IMR-90 (cell line): ENCODE data around the gene CETP. TPM values are rescaled to one million over a fixed set of nuclear protein-coding genes. Genes with fewer than 3 reads are reported as not detected.

Experiments used
- ATAC-seq: fragments of 200-7000 bp; cut with Tn5 transposase; 2 replicates; pipeline ENCODE4 v1.9.1; 2020; ENCODE audit warnings: low read depth, mild to moderate bottlenecking, moderate library complexity
- BruUV-seq: library from RNA; stranded (reverse); fragments of 400-500 nt; replicated peaks from 2 replicates; lab custom pipeline; 2021; lab: Mats Ljungman, UMichigan
- CTCF ChIA-PET: fragments of 300-600 bp; formaldehyde crosslinking; extraction: SDS; loops from one replicate; lab custom pipeline; 2021; ENCODE audit warnings: antibody characterized with exemption; lab: Yijun Ruan, JAX
- POLR2A ChIA-PET: fragments of 300-600 bp; sonication (Branson Sonifier 250); formaldehyde crosslinking; loops from one replicate; lab custom pipeline; 2022; ENCODE audit warnings: antibody characterized with exemption; ENCODE audit not compliant: unreplicated experiment; lab: Charles Lee
- DNase-seq: peaks from one replicate; pipeline ENCODE4 v3.0.0; 2013
- H2AFZ ChIP-seq: replicated peaks from 2 replicates; pipeline ENCODE3; 2013; ENCODE audit warnings: low read length, mild to moderate bottlenecking; ENCODE audit not compliant: poor library complexity
- H2AK5ac ChIP-seq: 2 replicates; pipeline ENCODE4 v1.6.1; 2013; ENCODE audit warnings: low read depth, low read length, inconsistent platforms
- H2AK9ac ChIP-seq: replicated peaks from 2 replicates; pipeline ENCODE3; 2013; ENCODE audit warnings: mild to moderate bottlenecking, low read depth, low read length, moderate library complexity; ENCODE audit not compliant: poor library complexity
- H2BK120ac ChIP-seq: 2 replicates; pipeline ENCODE4 v1.6.1; 2013; ENCODE audit warnings: low read depth, low read length, inconsistent platforms
- H2BK15ac ChIP-seq: 3 replicates; pipeline ENCODE4 v1.6.1; 2013; ENCODE audit warnings: low read depth, low read length, inconsistent platforms
- H2BK20ac ChIP-seq: 2 replicates; pipeline ENCODE4 v1.6.1; 2013; ENCODE audit warnings: low read depth, mild to moderate bottlenecking, inconsistent platforms, low read length, moderate library complexity
- H2BK5ac ChIP-seq: 2 replicates; pipeline ENCODE4 v1.6.1; 2013; ENCODE audit warnings: mild to moderate bottlenecking, low read depth, low read length, inconsistent platforms; ENCODE audit not compliant: poor library complexity, severe bottlenecking
- H3K14ac ChIP-seq: replicated peaks from 2 replicates; pipeline ENCODE4 v1.6.1; 2013; ENCODE audit warnings: low read depth, low read length, inconsistent platforms
- H3K18ac ChIP-seq: 2 replicates; pipeline ENCODE4 v1.6.1; 2013; ENCODE audit warnings: low read depth, low read length, control low read depth
- H3K23ac ChIP-seq: 2 replicates; pipeline ENCODE4 v1.6.1; 2013; ENCODE audit warnings: low read depth, low read length, inconsistent platforms
- H3K27ac ChIP-seq: 2 replicates; pipeline ENCODE4 v1.5.1; 2013; ENCODE audit warnings: mild to moderate bottlenecking, control low read depth, low read length; ENCODE audit not compliant: insufficient read depth
- H3K27me3 ChIP-seq: 2 replicates; pipeline ENCODE4 v1.6.1; 2013; ENCODE audit warnings: low read length; ENCODE audit not compliant: control insufficient read depth, insufficient read depth
- H3K36me3 ChIP-seq: 2 replicates; pipeline ENCODE4 v1.6.1; 2013; ENCODE audit warnings: low read length, mixed read lengths; ENCODE audit not compliant: control insufficient read depth, insufficient read depth
- H3K4ac ChIP-seq: 2 replicates; pipeline ENCODE4 v1.6.1; 2013; ENCODE audit warnings: low read depth, low read length, inconsistent platforms
- H3K4me1 ChIP-seq: 2 replicates; pipeline ENCODE4 v1.6.1; 2013; ENCODE audit warnings: low read length, mixed read lengths; ENCODE audit not compliant: control insufficient read depth, insufficient read depth
- H3K4me2 ChIP-seq: 2 replicates; pipeline ENCODE4 v1.6.1; 2013; ENCODE audit warnings: low read depth, mild to moderate bottlenecking, control low read depth, low read length, moderate library complexity
- H3K4me3 ChIP-seq: 2 replicates; pipeline ENCODE4 v1.5.1; 2013; ENCODE audit warnings: low read depth, mild to moderate bottlenecking, control low read depth, low read length, moderate library complexity; ENCODE audit not compliant: insufficient read depth
- H3K56ac ChIP-seq: 2 replicates; pipeline ENCODE4 v1.6.1; 2013; ENCODE audit warnings: low read length, inconsistent platforms; ENCODE audit not compliant: insufficient read depth; ENCODE audit errors: extremely low read depth
- H3K79me1 ChIP-seq, 2 experiments: 2 replicates each; pipeline ENCODE4 v1.6.1; 2013; ENCODE audit warnings: low read length in 2 of 2, inconsistent platforms in 1 of 2, low read depth in 1 of 2
- H3K9ac ChIP-seq: 2 replicates; pipeline ENCODE4 v1.6.1; 2013; ENCODE audit warnings: low read depth, low read length, control low read depth
- H3K9me1 ChIP-seq: 2 replicates; pipeline ENCODE4 v1.6.1; 2013; ENCODE audit warnings: low read length, inconsistent platforms; ENCODE audit not compliant: insufficient read depth
- H3K9me3 ChIP-seq: 2 replicates; pipeline ENCODE4 v1.6.1; 2013; ENCODE audit warnings: low read length; ENCODE audit not compliant: control insufficient read depth, insufficient read depth
- H4K20me1 ChIP-seq: 2 replicates; pipeline ENCODE4 v1.6.1; 2013; ENCODE audit warnings: low read length, inconsistent platforms; ENCODE audit not compliant: insufficient read depth
- H4K5ac ChIP-seq: 2 replicates; pipeline ENCODE4 v1.6.1; 2013; ENCODE audit warnings: mild to moderate bottlenecking, low read depth, low read length, control low read depth
- H4K8ac ChIP-seq, 2 experiments: 2 replicates each; pipeline ENCODE4 v1.6.1; 2013; ENCODE audit warnings: low read depth in 2 of 2, low read length in 2 of 2, control low read depth in 1 of 2, inconsistent platforms in 1 of 2
- H4K91ac ChIP-seq: 2 replicates; pipeline ENCODE4 v1.6.1; 2013; ENCODE audit warnings: low read depth, low read length, inconsistent platforms; ENCODE audit not compliant: insufficient read depth
- CEBPB ChIP-seq: IDR thresholded peaks from 2 replicates; pipeline ENCODE4 v1.6.1; 2012; ENCODE audit warnings: low read depth, low read length, improper control_type of control experiment
- CHD1 ChIP-seq: IDR thresholded peaks from 2 replicates; pipeline ENCODE4 v1.6.1; 2012; ENCODE audit warnings: low read depth, low read length, improper control_type of control experiment
- FOS ChIP-seq: fragments of 150-350 bp; IDR thresholded peaks from 2 replicates; pipeline ENCODE4 v1.6.1; 2016; ENCODE audit warnings: low read depth, low read length
- MAZ ChIP-seq: IDR thresholded peaks from 2 replicates; pipeline ENCODE4 v1.6.1; 2012; ENCODE audit warnings: low read depth, mild to moderate bottlenecking, low read length, improper control_type of control experiment, moderate library complexity, borderline replicate concordance
- MXI1 ChIP-seq: IDR thresholded peaks from 2 replicates; pipeline ENCODE4 v1.6.1; 2012; ENCODE audit warnings: low read depth, mild to moderate bottlenecking, low read length, moderate library complexity, borderline replicate concordance
- NFE2L2 ChIP-seq: fragments of 150-350 bp; IDR thresholded peaks from 2 replicates; pipeline ENCODE4 v1.6.1; 2016; ENCODE audit warnings: low read depth, mild to moderate bottlenecking, low read length
- POLR2A ChIP-seq: IDR thresholded peaks from 2 replicates; pipeline ENCODE4 v1.6.1; 2012; ENCODE audit warnings: mild to moderate bottlenecking, low read depth, low read length
- RCOR1 ChIP-seq: IDR thresholded peaks from 2 replicates; pipeline ENCODE4 v1.6.1; 2012; ENCODE audit warnings: mild to moderate bottlenecking, low read length, improper control_type of control experiment; ENCODE audit not compliant: insufficient replicate concordance
- WGBS, 2 experiments: methylation state at CpG; one replicate each; pipeline versions ENCODE4 v1.1.5 to v1.1.7; 2013; ENCODE audit warnings: missing lambda C conversion rate in 2 of 2; ENCODE audit not compliant: insufficient read length in 1 of 2; ENCODE audit errors: extremely low coverage in 2 of 2; 5-methylcytosine and 5-hydroxymethylcytosine counted together
- dilution Hi-C: fragments of 300-500 bp; cut with HindIII; formaldehyde crosslinking; loops from one replicate; pipeline ENCODE4 v1.14.3; 2018; ENCODE audit warnings: low sequenced_read_pairs; ENCODE audit not compliant: unreplicated experiment
- in situ Hi-C: fragments of 300-500 bp; cut with MboI; formaldehyde crosslinking; loops from 3 replicates; pipeline ENCODE4 v1.14.3; 2019; ENCODE audit warnings: low sequenced_read_pairs, inconsistent platforms, mixed read lengths
- intact Hi-C: fragments of 100-400 bp; cut with micrococcal nuclease; formaldehyde crosslinking; loops from 2 replicates; pipeline ENCODE4 v1.10.0; 2022
- polyA plus RNA-seq, 3 experiments: library from polyadenylated mRNA; depleted of rRNA; stranded (reverse); fragments of >200 nt; gene quantifications; 2 replicates each; pipeline ENCODE4 v1.2.3, GENCODE V29; 2012; ENCODE audit warnings: low replicate concordance in 1 of 3
- total RNA-seq: library from RNA; depleted of rRNA; stranded (reverse); fragments of >200 nt; gene quantifications from 2 replicates; pipeline ENCODE4 v1.2.3, GENCODE V29; 2012

The CETP gene
- total and polyA plus RNA-seq, 2 of the 4 experiments (the other 2 are of a cell fraction) = not detected

DNA sequence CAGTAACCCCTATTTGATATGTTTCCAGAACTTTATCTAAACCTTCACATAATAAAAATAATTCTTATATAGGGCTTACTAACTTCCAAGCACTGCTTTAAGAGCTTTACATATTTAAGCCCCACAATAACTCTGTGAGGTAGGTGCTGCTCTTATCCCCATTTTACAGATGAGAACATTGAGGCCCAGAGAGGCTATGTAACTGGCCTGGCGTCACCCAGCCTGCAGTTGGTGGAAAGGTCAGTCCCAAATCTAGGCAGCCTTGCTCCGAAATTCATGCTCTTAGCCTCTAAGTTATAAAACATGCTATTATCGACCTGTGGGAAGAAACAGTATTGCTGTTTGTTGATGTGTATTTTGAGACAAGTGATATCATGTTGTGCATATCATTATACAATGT, 36.6 kb downstream of the CETP start:
- dilution Hi-C loops (no loop called here), in situ Hi-C loops (no loop called here), intact Hi-C loops (no loop called here)
- Histone ChIP-seq H3K27ac (no peak overlapping the region), H3K4me2 (no peak overlapping the region), H3K14ac (no peak overlapping the region), H4K91ac (no peak overlapping the region), H2BK20ac (no peak overlapping the region), H3K27me3 (no peaks in the 10 kb centered on the region), H4K8ac (0 out of 4 replicates have a peak overlapping the region, but pooled peaks of 1 of the 2 experiments have one; percentile 36), H2AK9ac (no peak overlapping the region), H2BK120ac (peak overlapping the region; percentile 16; the same call in 1 of the 2 replicates), H4K5ac (no peak overlapping the region), H3K56ac (no peak overlapping the region), H3K18ac (no peak overlapping the region), H3K9ac (no peak overlapping the region), H3K9me1 (peaks cover 17% of the 10 kb centered on the region), H2BK5ac (no peak overlapping the region), H2AK5ac (no peak overlapping the region), H3K79me1 (peaks cover 34 to 78% of the 10 kb centered on the region in 2 experiments), H3K23ac (no peak overlapping the region), H4K20me1 (no peaks in the 10 kb centered on the region), H3K36me3 (no peaks in the 10 kb centered on the region), H2BK15ac (0 out of 3 replicates have a peak overlapping the region, but pooled peaks have one; percentile 60), H3K9me3 (no peaks in the 10 kb centered on the region), H2AFZ (no peak overlapping the region), H3K4me1 (peaks cover 20% of the 10 kb centered on the region), H3K4me3 (no peak overlapping the region), H3K4ac (peak overlapping the region; percentile 99; the same call in 1 of the 2 replicates)
- CTCF ChIA-PET = no interaction called here
- no TSS peak for BruUV-seq
- TF ChIP-seq MAZ (no peak), POLR2A (no peak), MXI1 (no peak), CEBPB (no peak), RCOR1 (no peak), NFE2L2 (no peak), CHD1 (no peak), FOS (no peak)
- DNase-seq = no peak
- ATAC-seq = no peak
- POLR2A ChIA-PET = no interaction called here
- WGBS, 2 experiments = no CpG with 5 or more reads among the region's 3 CpGs
